Measurements from ENCODE around the gene RAB31. TPM values are rescaled to one million over a fixed set of nuclear protein-coding genes. Genes with fewer than 3 reads are reported as not detected.

Gene RAB31
- total and polyA plus RNA-seq, 2 of the 13 experiments (the other 11 are each of a cell fraction or from before 2014, with no cell fraction given) = 1.1 to 1.7 TPM

GRCh38 chr18:9741793-9742523, 33.9 kb downstream of the RAB31 start (continued):
- no peak for TF ChIP-seq PBX2 (CRISPR knock-in tag; IDR thresholded peaks at IDR 0.05)
- no peak for TF ChIP-seq TRAFD1 (CRISPR knock-in tag; IDR thresholded peaks at IDR 0.05; ENCODE audit: borderline replicate concordance)
- TF ChIP-seq SNAPC2 (CRISPR knock-in tag; IDR thresholded peaks at IDR 0.05) = no peak
- no peak for TF ChIP-seq ZFP41 (CRISPR knock-in tag; IDR thresholded peaks at IDR 0.05; ENCODE audit: borderline replicate concordance)
- TF ChIP-seq ZNF460 (CRISPR knock-in tag; IDR thresholded peaks at IDR 0.05; ENCODE audit: borderline replicate concordance) = no peak
- TF ChIP-seq ZNF7 (CRISPR knock-in tag; IDR thresholded peaks at IDR 0.05) = no peak
- TF ChIP-seq ZSCAN9 (CRISPR knock-in tag; IDR thresholded peaks at IDR 0.05; ENCODE audit: borderline replicate concordance) = no peak
- no peak for TF ChIP-seq ZBTB25 (CRISPR knock-in tag; IDR thresholded peaks at IDR 0.05)
- TF ChIP-seq THYN1 (CRISPR knock-in tag; IDR thresholded peaks at IDR 0.05; ENCODE audit: borderline replicate concordance, low read depth) = no peak
- TF ChIP-seq MIER3 (CRISPR knock-in tag; IDR thresholded peaks at IDR 0.05; ENCODE audit: borderline replicate concordance) = no peak
- no peak for TF ChIP-seq NFE2L2 (IDR thresholded peaks at IDR 0.05; ENCODE audit: low read length)
- no peak for TF ChIP-seq ZMYM3 (CRISPR knock-in tag; IDR thresholded peaks at IDR 0.05)
- TF ChIP-seq ZNF552 (CRISPR knock-in tag; IDR thresholded peaks at IDR 0.05; ENCODE audit: borderline replicate concordance) = no peak
- no peak for TF ChIP-seq ZNF790 (CRISPR knock-in tag; IDR thresholded peaks at IDR 0.05; ENCODE audit: borderline replicate concordance)
- no peak for TF ChIP-seq ZNF841 (CRISPR knock-in tag; IDR thresholded peaks at IDR 0.05; ENCODE audit: borderline replicate concordance)
- no peak for TF ChIP-seq MAFF (IDR thresholded peaks at IDR 0.05; ENCODE audit: low read depth, low read length)
- 0 out of 2 replicates have a peak, but pooled peaks have one; percentile 39 for TF ChIP-seq HOMEZ (CRISPR knock-in tag; IDR thresholded peaks at IDR 0.05; ENCODE audit: low read depth)
- no peak for TF ChIP-seq NFRKB (IDR thresholded peaks at IDR 0.05)
- TF ChIP-seq ESRRA (CRISPR knock-in tag; IDR thresholded peaks at IDR 0.05; ENCODE audit: low read depth) = no peak
- no peak for TF ChIP-seq ATRX (CRISPR knock-in tag; IDR thresholded peaks at IDR 0.05; ENCODE audit: borderline replicate concordance)
- no peak for TF ChIP-seq ZNF337 (CRISPR knock-in tag; IDR thresholded peaks at IDR 0.05; ENCODE audit: borderline replicate concordance, low read depth)
- TF ChIP-seq HIC2 (CRISPR knock-in tag; IDR thresholded peaks at IDR 0.05; ENCODE audit: low read depth) = no peak
- no peak for TF ChIP-seq FOXO1 (CRISPR knock-in tag; IDR thresholded peaks at IDR 0.05)
- peak; percentile 51 for TF ChIP-seq FOSL2 (CRISPR knock-in tag; IDR thresholded peaks at IDR 0.05)
- no peak for TF ChIP-seq TOE1 (CRISPR knock-in tag; IDR thresholded peaks at IDR 0.05)
